A204.1 (cell line): ENCODE results near the gene USP31.

Experiments
- FAIRE-seq: peaks from 2 replicates; lab custom pipeline; 2012; peaks lifted over from hg19 to GRCh38; lab: Jason Lieb, UNC

USP31 gene, protein sequence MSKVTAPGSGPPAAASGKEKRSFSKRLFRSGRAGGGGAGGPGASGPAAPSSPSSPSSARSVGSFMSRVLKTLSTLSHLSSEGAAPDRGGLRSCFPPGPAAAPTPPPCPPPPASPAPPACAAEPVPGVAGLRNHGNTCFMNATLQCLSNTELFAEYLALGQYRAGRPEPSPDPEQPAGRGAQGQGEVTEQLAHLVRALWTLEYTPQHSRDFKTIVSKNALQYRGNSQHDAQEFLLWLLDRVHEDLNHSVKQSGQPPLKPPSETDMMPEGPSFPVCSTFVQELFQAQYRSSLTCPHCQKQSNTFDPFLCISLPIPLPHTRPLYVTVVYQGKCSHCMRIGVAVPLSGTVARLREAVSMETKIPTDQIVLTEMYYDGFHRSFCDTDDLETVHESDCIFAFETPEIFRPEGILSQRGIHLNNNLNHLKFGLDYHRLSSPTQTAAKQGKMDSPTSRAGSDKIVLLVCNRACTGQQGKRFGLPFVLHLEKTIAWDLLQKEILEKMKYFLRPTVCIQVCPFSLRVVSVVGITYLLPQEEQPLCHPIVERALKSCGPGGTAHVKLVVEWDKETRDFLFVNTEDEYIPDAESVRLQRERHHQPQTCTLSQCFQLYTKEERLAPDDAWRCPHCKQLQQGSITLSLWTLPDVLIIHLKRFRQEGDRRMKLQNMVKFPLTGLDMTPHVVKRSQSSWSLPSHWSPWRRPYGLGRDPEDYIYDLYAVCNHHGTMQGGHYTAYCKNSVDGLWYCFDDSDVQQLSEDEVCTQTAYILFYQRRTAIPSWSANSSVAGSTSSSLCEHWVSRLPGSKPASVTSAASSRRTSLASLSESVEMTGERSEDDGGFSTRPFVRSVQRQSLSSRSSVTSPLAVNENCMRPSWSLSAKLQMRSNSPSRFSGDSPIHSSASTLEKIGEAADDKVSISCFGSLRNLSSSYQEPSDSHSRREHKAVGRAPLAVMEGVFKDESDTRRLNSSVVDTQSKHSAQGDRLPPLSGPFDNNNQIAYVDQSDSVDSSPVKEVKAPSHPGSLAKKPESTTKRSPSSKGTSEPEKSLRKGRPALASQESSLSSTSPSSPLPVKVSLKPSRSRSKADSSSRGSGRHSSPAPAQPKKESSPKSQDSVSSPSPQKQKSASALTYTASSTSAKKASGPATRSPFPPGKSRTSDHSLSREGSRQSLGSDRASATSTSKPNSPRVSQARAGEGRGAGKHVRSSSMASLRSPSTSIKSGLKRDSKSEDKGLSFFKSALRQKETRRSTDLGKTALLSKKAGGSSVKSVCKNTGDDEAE (N-terminal part only)

DNA sequence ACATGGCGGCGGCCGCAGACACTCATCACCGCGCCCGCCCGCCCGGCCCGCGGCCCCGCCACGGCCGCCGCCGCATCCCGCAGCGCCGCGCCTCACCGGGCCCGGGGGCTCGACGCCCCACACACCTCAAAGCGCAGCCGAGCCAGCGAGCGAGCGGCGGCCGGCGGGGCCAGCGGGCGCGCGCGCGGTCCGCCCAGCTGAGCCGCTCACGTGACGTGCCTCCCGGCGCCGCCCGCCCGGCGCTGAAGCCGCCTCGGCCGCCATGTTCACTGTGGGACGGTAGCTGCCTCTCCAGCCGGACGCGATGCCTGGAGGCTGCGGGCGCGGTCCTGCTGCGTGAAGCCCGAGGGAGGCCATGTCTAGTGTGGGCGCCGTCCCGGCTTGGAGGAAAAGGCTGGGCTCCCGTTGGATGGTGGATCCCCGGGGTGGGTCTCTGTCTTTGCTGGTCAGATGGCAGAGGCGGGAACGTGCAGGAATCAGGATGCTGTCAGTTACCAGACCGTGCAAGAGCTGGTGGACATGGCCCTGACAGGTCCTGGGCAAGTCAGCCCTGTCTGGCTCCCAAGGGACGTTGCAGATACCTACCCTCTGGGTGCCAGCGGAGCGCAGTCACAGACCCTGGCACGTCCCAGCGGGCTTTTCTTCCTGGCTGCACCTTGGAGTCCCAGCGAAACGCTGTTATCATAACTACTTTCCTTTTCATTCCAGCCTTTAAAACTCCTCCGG, at the start of gene USP31:
USP31 (minus strand) TSS at position 186 of the 726 bp plus-strand sequence; CDS start at position 4, 182 bp downstream.
- FAIRE-seq = no peak

DNA sequence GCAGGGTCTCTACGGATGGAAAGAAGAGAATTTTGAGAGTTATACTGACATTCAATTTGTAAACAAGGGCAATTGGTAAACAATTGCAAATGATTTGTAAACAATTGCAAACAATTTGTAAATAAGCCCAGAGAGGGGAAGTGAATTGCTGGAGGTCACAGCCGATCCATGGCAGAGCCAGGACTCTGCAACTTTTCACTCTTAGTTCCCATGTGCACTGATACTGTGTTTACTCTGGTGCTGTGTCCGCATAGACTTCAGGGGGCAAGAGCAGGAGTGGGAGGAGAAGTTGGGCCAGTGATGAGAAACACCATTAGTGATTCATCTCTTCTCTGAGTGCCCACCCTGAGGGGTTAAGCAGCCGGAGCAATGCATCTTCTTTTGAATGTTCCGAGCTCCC, 47.3 kb upstream of the USP31 start:
- FAIRE-seq = no peak

DNA sequence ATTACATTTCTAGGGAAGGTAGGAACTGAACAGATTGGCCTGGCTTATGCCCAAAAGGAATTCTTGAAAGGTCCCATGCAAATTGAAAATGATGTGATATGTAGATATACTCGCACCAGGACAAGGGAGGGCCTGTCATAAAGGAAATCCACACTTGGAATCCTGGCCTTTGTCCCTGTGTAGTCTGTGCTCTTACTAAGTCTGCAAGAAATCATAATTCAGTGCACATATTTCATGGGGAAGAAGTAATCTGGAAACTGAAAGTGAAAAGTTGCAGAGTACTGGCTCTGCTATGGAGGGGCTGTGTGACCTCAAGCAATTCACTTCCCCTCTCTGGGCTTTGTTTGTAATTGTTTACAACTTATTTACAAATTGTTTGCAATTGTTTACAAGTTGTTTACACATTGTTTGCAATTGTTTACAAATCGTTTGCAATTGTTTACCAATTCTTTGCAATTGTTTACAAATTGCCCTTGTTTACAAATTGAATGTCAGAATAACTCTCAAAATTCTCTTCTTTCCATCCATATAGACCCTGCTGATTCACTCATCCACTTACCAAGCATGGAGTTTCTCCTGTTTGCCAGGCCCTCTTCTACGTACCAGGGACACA, 46.2 kb upstream of the USP31 start:
- no peak for FAIRE-seq

DNA sequence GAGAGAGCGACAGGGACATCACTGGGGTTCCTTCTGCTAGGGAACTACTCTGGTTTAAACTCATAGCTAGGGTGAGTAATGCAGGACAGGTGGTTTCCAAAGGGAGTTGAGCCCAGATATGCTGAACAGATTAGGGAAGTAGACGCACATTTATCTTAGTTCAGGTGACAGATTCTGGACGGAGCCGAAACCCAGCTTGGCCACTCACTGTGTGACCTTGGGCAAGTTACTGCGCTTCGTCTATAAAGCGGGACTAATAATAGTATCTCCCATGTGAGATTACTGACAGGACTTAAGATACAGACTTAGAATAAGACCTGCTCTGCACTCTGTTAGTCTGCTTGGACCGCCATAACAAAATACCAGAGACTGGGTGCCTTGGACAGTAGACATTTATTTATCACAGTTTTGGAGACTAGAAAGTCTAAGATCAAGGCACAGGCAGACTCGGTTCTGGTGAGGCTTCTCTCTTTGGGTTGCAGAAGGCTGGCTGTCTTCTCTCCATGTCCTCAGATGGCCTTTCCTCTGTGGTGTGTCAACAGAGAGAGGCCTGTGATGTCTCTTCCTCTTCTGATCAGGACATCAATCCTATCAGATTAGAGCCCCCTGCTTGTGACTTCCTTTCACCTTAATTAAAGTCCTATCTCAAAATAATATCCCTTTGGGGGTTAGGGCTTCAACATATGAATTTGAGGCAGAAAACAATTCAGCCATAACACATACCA, 45.4 kb upstream of the USP31 start:
- no peak for FAIRE-seq

DNA sequence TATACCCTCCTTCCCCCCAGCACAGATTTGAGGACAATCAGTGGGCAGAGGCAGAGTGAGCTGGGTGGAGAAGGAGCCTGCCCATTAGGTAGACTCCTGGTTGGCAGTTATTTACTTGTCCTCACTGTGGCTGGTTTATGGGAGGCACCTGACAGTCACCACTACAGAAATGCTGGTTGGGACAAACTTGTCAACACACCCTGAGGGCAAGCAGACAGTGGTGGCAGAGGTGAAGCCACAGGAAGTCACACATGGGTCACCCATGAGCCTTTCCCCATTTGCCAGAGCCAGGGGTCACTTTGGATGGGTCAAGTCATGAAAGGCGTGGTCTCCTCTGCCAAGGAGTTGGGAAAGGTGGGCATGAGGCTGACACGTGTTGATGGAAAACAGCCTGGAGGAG, 39.7 kb upstream of the USP31 start:
- no peak for FAIRE-seq

DNA sequence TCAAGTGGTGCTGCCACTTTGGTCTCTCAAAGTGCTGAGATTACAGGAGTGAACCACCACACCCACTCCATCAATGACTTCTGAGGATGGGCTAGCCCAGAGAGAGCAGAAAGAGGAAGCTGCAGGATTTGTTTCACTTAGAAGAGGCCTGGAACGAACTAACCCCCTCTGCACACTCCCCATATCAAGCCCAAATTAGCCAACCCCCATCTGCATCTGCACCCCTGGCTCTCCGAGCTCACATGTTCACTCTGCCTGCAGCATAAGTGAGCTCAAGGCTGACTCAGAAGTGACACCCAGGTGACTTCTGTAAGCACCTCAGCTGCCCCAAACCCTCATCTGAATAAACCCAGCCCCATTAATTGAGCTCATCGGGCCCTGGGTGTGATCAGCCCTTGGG, 38.1 kb upstream of the USP31 start:
- no peak for FAIRE-seq

DNA sequence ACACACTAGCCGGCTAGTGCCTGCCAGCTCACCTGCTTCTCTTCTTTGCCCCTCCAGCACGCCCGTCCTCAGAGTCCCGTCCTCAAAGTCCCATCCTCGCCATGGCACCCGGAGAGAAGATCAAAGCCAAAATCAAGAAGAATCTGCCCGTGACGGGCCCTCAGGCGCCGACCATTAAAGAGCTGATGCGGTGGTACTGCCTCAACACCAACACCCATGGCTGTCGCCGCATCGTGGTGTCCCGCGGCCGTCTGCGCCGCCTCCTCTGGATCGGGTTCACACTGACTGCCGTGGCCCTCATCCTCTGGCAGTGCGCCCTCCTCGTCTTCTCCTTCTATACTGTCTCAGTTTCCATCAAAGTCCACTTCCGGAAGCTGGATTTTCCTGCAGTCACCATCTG, 36.9 kb upstream of the USP31 start:
- no peak for FAIRE-seq

DNA sequence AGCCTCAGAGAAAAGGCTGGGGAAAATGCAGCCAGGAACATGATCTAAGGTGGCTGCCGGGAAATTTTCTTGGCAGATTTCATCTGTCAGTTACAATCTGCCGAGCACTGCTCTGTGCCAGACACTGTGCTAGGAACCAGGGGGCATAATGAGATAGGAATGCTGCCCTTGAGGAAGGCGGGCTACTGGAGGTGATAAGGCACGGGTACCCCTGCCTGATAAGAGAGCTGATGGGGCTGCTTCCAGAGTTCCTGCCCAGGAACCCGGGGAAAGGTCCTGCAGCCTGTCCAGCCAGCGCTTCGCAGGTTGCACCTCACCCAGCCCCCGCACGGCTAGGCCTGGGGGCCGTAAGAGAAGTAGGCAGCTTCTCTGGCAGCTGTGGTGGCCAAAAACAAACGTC, 36.4 kb upstream of the USP31 start:
- FAIRE-seq = no peak

DNA sequence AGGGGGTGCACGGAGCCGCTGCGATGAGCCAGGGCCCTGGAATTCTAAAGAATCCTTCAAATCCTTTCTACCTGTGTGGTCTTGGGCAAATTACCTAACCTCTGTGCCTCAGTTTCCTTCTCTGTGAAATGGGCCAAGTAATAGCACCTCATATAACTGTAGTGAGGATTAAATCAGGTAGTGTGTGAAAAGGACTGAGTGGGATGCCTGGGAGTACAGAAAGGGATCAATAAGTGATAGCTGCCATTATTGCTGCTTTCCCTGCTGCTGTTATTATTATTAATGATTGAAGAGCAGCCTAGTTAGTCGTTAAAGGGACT, 34.3 kb upstream of the USP31 start:
- no peak for FAIRE-seq

DNA sequence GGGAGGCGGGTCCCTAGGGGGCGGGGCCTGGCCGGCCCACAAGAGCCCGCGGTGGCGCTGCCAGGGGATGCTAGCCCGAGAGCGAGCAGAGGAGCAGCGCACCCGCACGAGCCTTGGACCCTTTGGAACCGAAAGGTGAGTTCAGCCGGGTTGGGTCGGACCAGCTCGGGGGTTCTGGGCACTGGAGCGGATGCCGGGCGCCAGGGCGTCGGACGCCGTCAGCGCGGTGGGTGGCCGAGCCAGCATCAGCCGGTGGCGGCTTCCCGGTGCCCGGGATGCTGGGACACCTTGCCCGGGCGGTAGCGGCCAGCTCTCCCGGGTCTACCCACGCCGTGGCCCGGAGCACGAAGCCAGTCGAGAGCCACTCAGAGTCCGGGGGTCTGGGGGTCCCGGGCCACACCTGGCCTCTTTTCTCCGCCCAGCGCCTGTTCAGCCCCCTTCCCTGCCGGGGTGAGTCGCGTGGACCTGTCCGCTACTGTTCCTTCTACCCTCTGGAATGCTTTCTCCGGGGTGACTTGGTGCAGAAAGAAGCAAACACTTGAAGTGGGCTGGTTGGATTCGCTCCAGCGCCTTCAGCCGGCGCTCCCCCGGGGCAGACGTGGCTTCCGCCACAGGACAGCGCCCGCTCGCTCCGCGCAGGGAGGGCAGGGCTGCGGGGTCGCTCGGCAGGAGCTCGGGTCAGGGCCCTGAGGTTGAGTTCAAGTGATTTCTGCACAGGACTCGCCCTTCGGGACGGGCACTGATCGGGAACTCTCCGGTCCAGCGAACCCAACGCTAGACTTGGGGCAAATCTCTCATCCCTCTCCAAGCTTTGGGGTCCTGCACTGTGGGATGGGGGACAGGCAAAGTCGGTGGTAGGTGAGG, 33.7 kb upstream of the USP31 start, which contains the start of gene SCNN1G:
SCNN1G (plus strand) TSS at position 67 of the 864 bp plus-strand sequence. CDS start 3,527 bp downstream, outside the sequence.
- FAIRE-seq = no peak

DNA sequence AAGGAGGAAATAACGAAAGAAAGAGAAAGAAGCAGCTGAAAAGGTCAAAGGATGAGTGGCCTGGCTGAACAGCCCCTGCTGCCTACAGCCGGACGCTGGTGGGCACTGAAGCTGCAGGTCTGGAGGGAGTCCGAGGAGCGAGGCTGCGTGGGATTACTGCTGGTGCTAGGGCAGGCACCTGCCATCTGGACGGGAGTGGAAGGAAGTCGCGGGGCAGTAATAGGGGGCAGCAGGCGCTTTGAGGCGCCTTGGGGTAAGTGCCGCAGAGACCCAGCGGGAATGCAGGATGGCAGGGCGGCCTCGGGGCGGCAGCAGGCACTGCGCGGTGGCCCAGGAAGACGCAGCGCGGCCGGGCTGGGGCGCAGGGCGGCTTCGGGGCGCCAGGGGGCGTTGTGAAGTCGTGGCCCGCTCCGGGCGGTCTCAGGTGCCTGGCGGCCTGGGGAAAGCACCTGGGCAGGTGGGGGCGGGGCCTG, 33.0 kb upstream of the USP31 start:
- FAIRE-seq = no peak

DNA sequence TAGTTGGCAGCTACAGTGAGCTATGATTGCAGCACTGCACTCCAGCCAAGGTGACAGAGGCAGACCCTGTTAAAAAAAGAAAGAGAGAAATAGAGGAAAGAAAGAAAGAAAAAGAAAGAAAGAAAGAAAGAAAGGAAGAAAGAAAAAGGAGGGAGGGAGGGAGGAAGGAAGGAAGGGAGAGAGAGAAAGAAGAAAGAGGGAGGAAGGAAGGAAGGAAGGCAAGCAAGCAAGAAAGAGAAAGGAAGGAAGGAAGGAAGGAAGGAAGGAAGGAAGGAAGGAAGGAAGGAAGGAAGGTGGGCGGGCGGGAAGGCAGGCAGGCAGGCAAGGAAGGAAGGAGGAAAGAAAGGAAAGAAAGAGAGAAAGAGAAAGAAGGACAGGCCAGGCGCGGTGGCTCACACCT, 32.3 kb upstream of the USP31 start:
- no peak for FAIRE-seq

DNA sequence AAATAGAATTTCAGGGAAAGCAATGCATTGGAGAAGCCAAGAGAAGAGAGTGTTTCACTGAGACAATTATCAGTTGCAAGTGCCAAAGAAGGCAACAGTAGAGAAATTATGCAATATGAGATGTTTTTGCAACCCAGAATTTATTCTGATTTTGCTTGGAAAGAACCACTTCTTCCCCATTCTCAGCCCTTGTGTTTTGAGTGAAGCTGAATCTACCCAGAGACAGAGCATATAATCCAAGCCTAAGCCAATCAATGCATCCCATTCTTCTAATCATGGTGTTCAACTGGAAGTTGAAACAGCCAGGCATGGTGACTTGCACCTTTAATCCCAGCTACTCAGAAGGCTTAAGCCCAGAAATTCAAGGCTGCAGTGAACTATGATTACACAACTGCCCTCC, 26.4 kb upstream of the USP31 start:
- FAIRE-seq = no peak

DNA sequence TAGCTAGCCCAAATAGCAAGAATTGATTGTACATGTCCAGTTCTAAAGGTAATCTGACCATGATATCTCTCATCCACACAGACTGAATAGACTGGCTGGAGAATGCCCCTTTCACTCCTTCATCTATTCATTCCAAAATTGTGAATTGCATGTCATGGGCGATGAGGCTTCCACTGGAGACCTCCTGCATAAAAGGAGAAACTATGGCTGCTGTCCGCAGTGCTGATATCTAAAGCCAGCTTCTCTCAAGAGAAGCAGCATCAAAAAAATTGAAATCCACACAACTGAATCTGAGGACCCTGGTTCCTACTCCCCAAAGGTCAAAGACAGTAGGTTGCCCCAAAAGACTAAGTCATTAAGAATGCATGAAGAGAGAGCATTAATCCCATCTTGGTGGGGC, 25.4 kb upstream of the USP31 start:
- no peak for FAIRE-seq

DNA sequence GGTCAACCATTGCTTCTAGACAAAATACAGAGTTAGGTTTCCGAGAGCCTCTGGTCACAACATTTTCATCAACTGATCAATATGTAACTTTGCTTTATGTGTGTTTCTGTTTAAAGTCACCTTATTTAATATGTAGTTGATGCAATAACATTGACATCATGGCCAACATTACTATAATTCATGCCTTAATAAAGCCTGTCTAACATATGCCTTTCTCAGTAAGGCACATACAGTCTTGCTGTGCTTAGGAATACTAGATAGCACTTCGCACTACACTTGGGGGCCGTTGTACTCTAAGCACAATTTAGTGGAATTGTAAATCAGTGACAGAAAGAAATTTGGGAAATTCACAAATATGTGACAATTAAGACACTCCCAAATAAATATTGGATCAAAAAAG, 23.7 kb upstream of the USP31 start:
- FAIRE-seq = no peak

DNA sequence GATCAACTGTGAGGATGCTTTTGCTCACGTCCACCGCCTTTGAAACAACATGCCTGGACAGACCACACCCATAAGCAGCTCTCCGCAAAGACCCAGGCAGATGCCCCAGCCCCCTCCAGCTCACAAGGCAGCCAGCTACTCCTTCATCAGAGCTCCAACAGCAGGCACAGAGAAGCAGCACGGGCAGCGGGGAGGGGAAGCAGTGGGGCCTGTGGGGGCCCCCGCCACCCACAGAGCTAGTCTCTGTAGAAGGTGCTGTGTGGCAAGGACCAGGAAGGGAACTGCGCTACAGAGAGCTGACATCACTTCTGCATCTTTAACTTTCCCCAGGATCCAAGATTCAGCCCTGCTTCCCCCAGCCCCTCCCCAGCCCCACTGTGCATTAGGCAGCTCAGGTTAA, 23.3 kb upstream of the USP31 start:
- no peak for FAIRE-seq

DNA sequence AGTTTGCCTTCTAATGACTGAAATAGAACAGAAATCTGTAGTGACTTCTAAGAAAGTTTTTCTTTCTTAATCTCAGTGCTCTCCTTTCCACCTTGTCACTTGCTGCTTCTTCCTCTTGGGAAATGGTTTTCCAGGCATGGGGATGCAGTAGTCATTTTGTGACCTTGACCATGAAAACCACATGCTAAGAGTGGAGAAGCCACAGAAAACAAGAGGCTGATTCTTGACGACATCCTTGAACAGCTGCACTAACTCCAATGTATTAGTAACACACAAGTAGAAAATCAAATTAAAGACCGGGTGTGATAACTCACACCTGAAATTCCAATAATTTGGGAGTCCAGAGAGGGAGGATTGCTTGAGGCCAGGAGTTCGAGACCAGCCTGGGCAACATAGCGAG, 15.5 kb upstream of the USP31 start:
- FAIRE-seq = no peak

DNA sequence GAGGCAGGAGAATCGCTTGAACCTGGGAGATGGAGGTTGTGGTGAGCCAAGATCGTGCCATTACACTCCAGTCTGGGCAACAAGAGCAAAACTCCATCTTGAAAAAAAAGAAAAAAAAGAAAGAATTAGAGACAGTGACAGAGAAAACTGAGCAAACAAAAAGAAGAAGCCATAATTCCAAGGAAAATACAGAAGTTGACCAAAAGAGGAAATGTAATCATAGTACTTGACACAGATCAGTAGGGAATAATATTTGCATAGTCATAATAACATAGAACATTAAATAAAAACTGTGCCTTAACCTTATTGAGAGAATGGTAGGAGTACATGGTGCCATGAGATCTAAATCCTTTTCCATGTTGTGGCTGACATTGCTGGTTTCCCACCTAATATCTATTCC, 14.7 kb upstream of the USP31 start:
- no peak for FAIRE-seq

DNA sequence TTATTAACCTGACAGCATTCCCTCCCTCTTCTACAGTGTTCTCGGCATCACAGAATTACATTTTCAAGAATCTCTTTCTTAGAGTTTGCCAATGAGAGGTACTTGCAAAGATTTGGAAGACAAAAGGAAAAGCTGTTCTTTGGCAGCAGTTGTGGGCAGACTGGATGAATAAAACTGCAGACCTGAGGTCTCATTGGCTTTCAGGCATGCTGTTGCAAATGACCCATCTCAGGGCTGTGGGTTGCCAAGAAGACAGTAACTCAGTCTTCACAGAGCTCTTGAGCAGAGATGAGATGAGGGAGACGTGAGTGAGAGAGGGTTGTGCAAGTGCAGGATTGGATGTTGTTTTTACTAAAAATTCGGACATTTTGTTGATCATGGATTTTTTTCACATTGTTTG, 11.3 kb upstream of the USP31 start:
- FAIRE-seq = no peak

DNA sequence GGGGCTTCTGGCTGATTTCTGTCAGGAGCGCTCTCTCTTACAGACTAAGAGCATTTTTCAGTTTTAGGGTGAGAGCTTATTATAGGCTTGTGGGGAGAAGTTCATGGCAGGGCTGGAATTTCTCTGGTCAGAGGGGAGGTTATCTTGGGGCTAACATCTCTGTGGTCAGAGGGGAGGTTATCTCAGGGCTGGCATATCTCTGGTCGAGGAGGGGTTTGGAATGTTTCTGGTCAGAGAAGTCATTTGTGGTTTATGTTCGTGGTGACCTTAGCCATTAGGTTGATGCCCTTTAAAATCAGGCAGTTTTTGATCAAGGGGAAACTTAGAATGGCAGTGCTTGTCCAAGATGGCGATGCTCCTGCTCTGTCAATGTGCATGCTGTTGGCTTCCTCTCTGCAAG, 10.8 kb upstream of the USP31 start:
- no peak for FAIRE-seq
